Measurements from ENCODE around the gene PHF21B. TPM values are rescaled to one million over a fixed set of nuclear protein-coding genes. Genes with fewer than 3 reads are reported as not detected.

The PHF21B gene
- polyA plus RNA-seq, 3 donors, result 0.01 to 0.34 (median 0.14) TPM

GRCh38 chr22:44996120-44996519 is 13.7 kb downstream of the PHF21B start:
- H3K27ac ChIP-seq (ENCODE audit: low read depth, low read length), result no peak overlapping the region
- 81 to 83% (median 81%) methylated on average over 9 of the region's 9 CpGs for WGBS, 3 donors

- WGBS, 3 donors, result 64 to 79% (median 65%) methylated on average over 11 to 14 of the region's 14 CpGs
- H3K27ac ChIP-seq (ENCODE audit: low read depth, low read length), result no peak overlapping the region
These were observed 14.1 kb downstream of the PHF21B start for GRCh38 chr22:44995715-44996114.

GRCh38 chr22:44995105-44995514 is 14.7 kb downstream of the PHF21B start:
- no peak overlapping the region for H3K27ac ChIP-seq (ENCODE audit: low read depth, low read length)
- WGBS, 3 donors, result 18 to 47% (median 42%) methylated on average over 7 of the region's 7 CpGs

GRCh38 chr22:44994399-44995104 is 15.3 kb downstream of the PHF21B start:
- H3K27ac ChIP-seq (ENCODE audit: low read depth, low read length), result no peak overlapping the region
- 64 to 82% (median 74%) methylated on average over 19 of the region's 19 CpGs for WGBS, 3 donors

- H3K27ac ChIP-seq (ENCODE audit: low read depth, low read length), result no peak overlapping the region
- WGBS, 3 donors, result 83 to 97% (median 93%) methylated on average over 13 of the region's 13 CpGs
These were observed 17.6 kb downstream of the PHF21B start for GRCh38 chr22:44992166-44992565.

GRCh38 chr22:44991218-44991617 is 18.6 kb downstream of the PHF21B start:
- 67 to 78% (median 75%) methylated on average over 10 of the region's 10 CpGs for WGBS, 3 donors
- H3K27ac ChIP-seq (ENCODE audit: low read depth, low read length), result no peak overlapping the region

- H3K27ac ChIP-seq (ENCODE audit: low read depth, low read length), result no peak overlapping the region
- 69 to 82% (median 77%) methylated on average over 15 of the region's 15 CpGs for WGBS, 3 donors
These were observed 19.0 kb downstream of the PHF21B start for GRCh38 chr22:44990810-44991209.

- WGBS, 3 donors, result 81 to 84% (median 82%) methylated on average over 13 of the region's 13 CpGs
- no peak overlapping the region for H3K27ac ChIP-seq (ENCODE audit: low read depth, low read length)
These were observed 19.5 kb downstream of the PHF21B start for GRCh38 chr22:44990328-44990727.

GRCh38 chr22:44988671-44989070 is 21.1 kb downstream of the PHF21B start:
- WGBS, 3 donors, result 75 to 77% (median 76%) methylated on average over 5 of the region's 5 CpGs
- H3K27ac ChIP-seq (ENCODE audit: low read depth, low read length), result no peak overlapping the region

- 79 to 85% (median 83%) methylated on average over 5 of the region's 5 CpGs for WGBS, 3 donors
- no peak overlapping the region for H3K27ac ChIP-seq (ENCODE audit: low read depth, low read length)
These were observed 22.9 kb downstream of the PHF21B start for GRCh38 chr22:44986926-44987325.

GRCh38 chr22:44985906-44986527 is 23.8 kb downstream of the PHF21B start:
- 77 to 98% (median 96%) methylated on average over 4 of the region's 4 CpGs for WGBS, 3 donors

GRCh38 chr22:44983878-44984482 is 25.8 kb downstream of the PHF21B start:
- H3K27ac ChIP-seq (ENCODE audit: low read depth, low read length), result no peak overlapping the region
- WGBS, 3 donors, result 87 to 98% (median 93%) methylated on average over 4 of the region's 4 CpGs

More at GRCh38 chr22:44985906-44986527, 23.8 kb downstream of the PHF21B start:
- H3K27ac ChIP-seq (ENCODE audit: low read depth, low read length), result no peak overlapping the region

GRCh38 chr22:44982445-44982844 is 27.4 kb downstream of the PHF21B start:
- WGBS, 3 donors, result 73 to 86% (median 81%) methylated on average over 9 of the region's 9 CpGs
- H3K27ac ChIP-seq (ENCODE audit: low read depth, low read length), result no peak overlapping the region

- no peak overlapping the region for H3K27ac ChIP-seq (ENCODE audit: low read depth, low read length)
- WGBS, 3 donors, result 79 to 83% (median 81%) methylated on average over 11 of the region's 11 CpGs
These were observed 27.9 kb downstream of the PHF21B start for GRCh38 chr22:44981857-44982256.

- 44 to 63% (median 53%) methylated on average over 6 of the region's 6 CpGs for WGBS, 3 donors
- no peak overlapping the region for H3K27ac ChIP-seq (ENCODE audit: low read depth, low read length)
These were observed 30.7 kb downstream of the PHF21B start for GRCh38 chr22:44979154-44979553.

- WGBS, 3 donors, result 35 to 41% (median 39%) methylated on average over 22 of the region's 22 CpGs
- no peak overlapping the region for H3K27ac ChIP-seq (ENCODE audit: low read depth, low read length)
These were observed 34.2 kb downstream of the PHF21B start for GRCh38 chr22:44975427-44976262.

GRCh38 chr22:44974454-44974853 is 35.4 kb downstream of the PHF21B start:
- 82 to 90% (median 88%) methylated on average over 9 of the region's 9 CpGs for WGBS, 3 donors
- no peak overlapping the region for H3K27ac ChIP-seq (ENCODE audit: low read depth, low read length)

- 73 to 90% (median 86%) methylated on average over 8 of the region's 8 CpGs for WGBS, 3 donors
- no peak overlapping the region for H3K27ac ChIP-seq (ENCODE audit: low read depth, low read length)
These were observed 36.0 kb downstream of the PHF21B start for GRCh38 chr22:44973829-44974228.

Measured in adipose tissue (tissue), 3 donors.